GM19397 (cell line): ENCODE measurements around the gene NPEPPS.
"Not testable (repeated sequence)": the region's sequence is repeated elsewhere in the genome, so short reads cannot be mapped to it uniquely, and the experiment has no call there.

Experiments used
- ATAC-seq: cut with Tn5 transposase; IDR thresholded peaks from one replicate; pipeline ENCODE4 v1.9.1; 2021; ENCODE audit warnings: mild to moderate bottlenecking, moderate library complexity; ENCODE audit not compliant: unreplicated experiment

Gene NPEPPS, protein sequence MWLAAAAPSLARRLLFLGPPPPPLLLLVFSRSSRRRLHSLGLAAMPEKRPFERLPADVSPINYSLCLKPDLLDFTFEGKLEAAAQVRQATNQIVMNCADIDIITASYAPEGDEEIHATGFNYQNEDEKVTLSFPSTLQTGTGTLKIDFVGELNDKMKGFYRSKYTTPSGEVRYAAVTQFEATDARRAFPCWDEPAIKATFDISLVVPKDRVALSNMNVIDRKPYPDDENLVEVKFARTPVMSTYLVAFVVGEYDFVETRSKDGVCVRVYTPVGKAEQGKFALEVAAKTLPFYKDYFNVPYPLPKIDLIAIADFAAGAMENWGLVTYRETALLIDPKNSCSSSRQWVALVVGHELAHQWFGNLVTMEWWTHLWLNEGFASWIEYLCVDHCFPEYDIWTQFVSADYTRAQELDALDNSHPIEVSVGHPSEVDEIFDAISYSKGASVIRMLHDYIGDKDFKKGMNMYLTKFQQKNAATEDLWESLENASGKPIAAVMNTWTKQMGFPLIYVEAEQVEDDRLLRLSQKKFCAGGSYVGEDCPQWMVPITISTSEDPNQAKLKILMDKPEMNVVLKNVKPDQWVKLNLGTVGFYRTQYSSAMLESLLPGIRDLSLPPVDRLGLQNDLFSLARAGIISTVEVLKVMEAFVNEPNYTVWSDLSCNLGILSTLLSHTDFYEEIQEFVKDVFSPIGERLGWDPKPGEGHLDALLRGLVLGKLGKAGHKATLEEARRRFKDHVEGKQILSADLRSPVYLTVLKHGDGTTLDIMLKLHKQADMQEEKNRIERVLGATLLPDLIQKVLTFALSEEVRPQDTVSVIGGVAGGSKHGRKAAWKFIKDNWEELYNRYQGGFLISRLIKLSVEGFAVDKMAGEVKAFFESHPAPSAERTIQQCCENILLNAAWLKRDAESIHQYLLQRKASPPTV

DNA sequence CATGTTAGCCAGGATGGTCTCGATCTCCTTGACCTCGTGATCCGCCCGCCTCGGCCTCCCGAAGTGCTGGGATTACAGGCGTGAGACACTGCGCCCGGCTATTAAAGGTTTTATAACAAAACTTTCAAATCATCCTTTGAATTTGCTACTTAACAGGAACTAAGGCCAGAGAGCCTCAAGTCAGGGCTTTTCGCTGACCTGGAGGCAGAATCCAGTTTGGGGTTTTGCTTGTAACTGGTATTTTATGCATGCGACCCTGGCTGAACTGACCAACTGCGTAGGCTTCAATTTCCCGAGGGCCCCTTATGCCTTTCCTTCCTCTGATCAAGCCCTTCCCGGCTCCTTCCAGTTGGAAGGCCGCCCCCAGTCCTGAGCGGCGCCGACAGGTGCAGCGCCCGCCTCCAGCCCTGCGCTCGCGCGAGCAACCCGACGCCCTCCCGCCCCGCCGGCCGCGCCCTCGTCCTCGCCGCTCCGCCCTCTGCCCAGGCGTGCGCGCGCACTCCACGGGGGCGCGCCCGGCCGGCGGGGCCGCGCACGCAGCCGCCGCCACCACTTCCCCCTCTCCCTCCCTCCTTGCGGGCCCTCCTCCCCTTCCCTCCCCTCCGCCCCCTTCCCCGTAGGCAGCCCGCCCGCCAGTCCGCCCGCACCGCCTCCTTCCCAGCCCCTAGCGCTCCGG lies at the start of gene NPEPPS:
Gene NPEPPS (plus strand): TSS at position 552 of the 676 bp plus-strand sequence. CDS start 193 bp downstream, outside the sequence.
- ATAC-seq, result peak; percentile 85

DNA sequence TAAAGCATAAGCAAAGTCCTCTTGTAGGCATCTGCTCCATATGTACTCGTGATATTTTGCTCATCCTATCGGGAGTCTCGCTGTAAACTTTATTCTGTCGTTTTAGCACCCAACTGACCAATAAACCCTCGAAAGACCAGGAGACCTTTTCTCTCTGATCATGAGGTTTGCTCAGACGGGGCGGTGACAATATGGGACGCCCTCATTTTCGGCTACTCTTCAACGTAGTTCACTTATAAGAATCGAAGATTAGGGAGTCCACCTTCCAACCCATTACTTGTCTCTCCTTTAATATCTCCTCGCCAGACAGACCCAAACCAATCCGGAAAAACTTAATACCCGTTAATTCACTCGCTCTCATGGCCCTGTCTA lies 39.1 kb upstream of the NPEPPS start:
- not testable (repeated sequence) for ATAC-seq

DNA sequence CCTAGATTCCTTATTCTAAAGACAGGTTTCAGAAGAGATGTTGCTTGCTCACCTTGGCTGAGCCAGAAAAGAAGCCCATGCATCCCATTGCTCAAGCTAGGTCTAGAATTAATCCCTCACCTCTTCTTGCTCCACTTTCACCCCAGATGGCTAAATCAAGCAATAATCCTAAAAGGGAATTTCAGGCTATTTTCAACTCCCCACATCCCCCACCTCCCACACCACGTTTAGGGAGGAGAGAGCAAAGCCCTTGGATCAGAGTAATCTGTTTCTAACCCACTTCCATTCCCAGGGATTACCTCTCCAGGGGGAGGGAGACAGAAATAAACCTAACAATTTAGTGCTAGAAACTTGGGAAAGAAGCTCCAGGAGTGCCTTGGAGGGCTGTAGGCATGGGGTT lies 31.8 kb upstream of the NPEPPS start:
- not testable (repeated sequence) for ATAC-seq

DNA sequence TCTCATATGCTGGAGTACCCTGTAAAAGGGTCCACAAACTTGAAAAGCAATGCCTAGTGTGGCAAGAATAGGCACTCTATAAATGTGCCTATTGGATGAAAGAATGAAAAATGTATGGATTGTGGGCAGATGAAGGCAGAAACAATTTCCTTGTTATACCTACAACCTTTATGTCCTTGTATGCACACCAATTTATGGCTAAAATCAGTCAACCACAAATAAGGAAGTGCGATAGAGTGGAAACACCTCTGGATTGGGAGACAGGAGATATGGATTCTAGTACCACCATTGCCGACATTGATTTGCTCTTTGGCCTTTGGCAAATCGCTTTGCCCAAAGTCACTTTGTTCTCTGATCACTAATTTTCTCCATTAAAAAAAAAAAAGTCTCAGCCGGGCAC lies 31.4 kb upstream of the NPEPPS start:
- ATAC-seq, result not testable (repeated sequence)

DNA sequence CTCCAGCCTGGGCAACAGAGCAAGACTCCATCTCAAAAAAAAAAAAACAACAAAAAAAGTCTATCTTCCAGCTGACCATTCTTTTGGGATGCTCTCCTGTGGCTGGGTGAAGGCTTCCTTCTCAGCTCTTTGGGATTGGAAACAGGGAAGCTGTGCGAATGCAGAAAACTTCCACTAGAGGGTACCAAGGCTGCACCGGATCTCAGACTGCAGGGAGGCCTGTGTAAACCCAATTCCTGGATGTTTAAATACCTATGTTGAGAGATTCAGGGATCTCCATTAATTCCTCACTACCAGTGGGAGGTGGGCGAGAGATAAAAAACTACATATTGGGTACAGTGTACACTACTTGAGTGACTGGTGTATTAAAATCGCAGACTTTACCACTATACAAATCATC lies 30.3 kb upstream of the NPEPPS start:
- ATAC-seq, result not testable (repeated sequence)

DNA sequence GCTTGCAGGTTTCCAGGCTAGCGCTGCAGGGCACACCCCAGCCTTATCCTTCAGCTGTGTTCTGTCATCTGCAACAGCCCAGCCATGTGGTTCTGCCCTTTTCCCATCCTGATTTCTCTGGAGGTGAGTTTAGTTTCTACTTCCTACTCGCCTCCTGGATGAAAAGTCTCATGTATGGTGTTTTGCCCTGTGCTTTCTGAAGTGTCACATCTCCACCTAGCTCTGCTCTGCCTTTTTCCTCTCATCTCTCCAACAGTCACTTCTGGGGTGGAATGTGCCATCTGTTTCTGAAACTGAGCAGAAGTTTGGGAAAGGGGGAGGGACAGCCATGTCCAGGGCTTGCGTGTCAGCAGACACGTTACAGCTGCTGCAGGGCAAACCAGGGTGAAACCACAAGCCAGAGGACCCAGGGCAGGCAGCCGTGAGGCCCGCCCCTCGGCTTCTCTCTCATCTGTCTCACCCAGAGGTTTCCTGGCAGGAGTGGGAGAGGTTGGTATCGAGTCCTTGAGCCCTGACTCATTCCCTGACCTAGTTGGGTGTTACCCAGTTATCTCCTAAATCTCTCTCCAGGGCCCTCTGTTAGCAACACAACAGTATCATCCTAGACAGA lies 28.7 kb upstream of the NPEPPS start:
- not testable (repeated sequence) for ATAC-seq

DNA sequence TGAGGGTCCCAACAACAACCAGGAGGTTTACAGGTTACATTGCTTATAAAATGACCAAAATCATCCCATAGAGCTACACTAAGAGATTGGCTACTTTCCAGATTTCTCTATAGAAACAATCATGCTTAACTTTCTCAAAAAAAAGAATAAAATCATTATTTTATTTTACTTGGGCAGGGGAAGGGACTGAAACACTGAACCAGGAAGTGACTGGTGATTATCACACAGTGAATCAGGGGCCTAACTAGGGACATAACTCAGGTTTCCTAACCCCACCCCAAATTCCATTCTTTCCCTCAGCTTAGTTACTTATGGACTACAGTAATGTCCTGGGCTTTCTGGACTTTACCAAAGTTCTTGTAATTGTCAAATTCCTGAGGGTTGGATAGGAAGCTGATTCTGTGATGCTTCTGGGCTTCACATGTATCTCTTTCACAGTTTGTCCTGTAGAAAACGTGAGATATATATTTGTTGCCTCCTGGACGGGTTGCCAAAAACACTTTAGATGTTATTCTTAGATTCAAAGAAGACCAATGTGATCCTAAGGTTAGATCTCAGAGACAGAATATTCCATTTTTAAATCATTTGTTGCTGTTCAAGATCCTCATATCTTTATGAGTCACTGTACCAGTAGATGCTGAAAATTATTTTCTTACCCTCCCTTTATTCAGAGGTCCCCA lies 28.0 kb upstream of the NPEPPS start:
- ATAC-seq, result not testable (repeated sequence)

DNA sequence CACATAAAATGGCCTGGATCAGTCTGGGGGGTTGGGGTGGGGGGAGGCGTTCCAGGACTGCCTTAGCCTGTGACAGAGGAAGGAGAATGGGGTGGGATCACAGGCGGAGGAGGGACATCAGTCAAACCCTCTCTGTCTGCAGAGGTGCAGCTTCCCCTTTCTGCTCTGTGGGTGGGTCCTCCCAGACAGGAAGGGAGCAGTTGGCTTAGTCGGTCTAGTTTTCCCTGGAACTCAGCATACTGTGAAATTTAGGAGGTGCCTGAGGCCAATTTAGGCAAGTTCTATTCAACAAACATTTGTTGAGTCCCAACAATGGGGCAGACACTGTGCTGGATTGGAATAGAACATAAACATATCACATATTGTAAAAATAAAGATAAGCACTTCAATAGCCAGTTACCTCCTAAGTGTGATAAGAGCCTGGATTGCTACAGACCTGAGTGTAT lies 19.2 kb upstream of the NPEPPS start:
- not testable (repeated sequence) for ATAC-seq

DNA sequence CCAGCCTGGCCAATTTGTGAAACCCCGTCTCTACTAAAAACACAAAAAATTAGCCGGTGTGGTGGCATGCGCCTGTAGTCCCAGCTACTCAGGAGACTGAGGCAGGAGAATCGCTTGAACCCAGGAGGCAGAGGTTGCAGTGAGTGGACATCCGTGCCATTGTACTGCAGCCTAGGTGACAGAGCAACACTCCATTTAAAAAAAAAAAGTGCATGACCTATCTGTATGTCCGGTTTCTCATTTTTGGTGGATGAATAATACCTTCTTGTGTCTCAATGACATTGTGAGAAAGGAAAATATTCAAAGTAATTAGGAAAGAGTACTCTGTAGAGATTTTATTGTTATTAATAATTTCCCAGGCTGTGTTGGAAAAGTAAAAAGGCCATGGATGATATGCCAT lies 17.6 kb upstream of the NPEPPS start:
- ATAC-seq, result not testable (repeated sequence)

DNA sequence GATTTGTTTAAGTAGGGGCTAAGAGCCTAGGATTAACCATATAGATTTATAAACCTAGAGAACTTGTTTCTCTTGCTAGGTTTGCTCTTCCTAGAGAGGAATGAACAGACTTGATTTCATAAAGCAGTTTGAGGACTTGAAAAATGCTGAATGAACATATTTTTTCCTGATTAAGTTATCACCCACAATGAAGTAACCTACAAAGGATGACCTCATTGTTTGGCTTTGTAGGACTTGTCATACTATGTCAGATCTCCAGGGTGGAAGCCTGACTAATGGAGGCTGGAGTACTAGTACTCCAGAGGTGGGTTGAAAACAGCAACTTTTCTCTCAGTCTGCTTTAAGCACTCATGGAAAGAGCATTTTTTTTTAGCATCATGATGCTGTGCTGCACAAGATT lies 12.0 kb upstream of the NPEPPS start:
- not testable (repeated sequence) for ATAC-seq

DNA sequence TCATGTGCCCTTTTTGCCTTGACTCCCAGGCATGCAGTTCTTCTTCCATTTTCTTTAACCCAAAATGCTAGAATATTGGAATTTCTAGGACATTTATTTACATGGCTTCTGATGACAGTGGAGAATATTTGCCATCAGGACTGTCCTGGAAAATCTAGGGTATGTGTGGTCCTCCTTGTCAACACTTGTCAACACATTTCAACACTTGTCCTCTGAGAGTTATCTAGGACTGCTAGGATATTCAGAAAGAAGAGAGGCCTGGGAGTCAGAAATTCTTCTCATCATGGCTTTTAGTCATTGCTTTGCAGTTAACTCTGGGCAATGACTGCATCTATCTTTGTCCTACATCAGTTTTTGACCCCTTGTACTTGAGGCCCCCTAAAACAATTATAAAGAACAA lies 11.5 kb upstream of the NPEPPS start:
- not testable (repeated sequence) for ATAC-seq

DNA sequence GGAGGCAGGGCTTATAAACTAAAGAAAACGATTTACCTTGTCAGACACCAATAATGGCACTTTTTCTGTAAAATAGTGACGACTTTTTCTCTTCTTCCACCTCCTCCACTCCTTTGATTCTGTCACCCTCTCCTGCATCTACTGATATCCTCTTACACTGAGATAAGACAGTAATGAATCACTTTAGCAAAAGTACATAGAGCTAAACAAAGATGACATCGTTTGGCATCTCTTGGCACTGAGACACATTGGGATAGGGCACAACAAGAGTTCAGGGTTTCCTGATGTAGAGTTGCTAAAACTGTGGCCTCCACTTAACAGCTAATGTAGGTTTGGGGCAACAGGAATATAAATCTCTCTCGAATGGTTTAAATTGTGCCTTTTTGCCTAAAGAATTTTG lies 10.6 kb upstream of the NPEPPS start:
- not testable (repeated sequence) for ATAC-seq

DNA sequence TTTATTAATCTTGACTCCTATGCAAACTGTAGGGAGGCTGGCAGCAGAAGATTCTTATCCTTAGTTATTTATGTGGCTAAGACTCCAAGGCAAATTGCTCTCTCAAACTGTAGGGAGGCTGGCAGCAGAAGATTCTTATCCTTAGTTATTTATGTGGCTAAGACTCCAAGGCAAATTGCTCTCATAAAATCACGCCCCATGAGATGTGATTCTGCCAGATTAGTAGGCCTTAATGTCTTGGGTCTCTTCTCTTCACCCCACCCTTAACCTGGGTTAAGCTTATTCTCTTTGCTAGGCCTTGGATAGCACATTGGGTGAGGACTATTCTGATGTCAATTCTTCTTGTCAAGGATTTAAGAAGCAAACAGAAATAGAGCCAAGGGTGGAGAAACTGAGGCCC lies 9.5 kb upstream of the NPEPPS start:
- ATAC-seq, result not testable (repeated sequence)

DNA sequence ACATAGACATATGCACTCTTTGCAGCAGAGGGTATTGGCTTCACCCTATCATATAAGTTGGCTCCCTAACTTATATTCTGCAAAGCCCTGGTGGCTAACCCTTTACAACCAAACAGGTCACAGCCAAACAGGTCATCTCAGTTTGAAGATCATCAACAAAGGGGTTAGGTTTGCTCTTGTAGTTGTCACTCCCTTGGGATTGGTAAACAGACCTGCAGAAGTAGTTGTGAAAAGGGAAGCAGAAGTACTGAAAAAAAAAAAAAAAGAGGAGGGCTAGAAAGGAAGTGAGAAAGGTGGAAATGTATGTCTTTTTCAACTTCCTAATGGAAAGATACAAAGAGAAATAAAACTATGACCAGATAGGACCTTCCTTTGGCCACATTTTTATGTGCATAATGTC lies 8.6 kb upstream of the NPEPPS start:
- not testable (repeated sequence) for ATAC-seq

DNA sequence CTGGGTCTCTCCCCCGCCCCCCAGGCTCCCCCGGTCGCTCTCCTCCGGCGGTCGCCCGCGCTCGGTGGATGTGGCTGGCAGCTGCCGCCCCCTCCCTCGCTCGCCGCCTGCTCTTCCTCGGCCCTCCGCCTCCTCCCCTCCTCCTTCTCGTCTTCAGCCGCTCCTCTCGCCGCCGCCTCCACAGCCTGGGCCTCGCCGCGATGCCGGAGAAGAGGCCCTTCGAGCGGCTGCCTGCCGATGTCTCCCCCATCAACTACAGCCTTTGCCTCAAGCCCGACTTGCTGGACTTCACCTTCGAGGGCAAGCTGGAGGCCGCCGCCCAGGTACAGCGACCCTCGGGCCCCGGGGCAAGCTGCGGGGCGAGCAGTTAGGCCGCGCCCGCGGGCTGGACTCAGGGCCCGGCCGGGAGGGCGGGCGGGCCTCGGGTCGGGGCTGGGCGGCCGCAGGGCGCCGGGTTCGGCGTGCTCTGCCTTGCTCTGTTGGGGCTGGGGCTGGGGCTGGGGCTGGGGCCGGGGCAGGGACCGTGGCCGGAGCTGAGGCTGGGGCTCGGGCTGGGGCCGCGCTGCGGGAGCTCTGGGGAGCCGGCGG lies 419 bp downstream of the NPEPPS start:
- ATAC-seq, result peak; percentile 38

DNA sequence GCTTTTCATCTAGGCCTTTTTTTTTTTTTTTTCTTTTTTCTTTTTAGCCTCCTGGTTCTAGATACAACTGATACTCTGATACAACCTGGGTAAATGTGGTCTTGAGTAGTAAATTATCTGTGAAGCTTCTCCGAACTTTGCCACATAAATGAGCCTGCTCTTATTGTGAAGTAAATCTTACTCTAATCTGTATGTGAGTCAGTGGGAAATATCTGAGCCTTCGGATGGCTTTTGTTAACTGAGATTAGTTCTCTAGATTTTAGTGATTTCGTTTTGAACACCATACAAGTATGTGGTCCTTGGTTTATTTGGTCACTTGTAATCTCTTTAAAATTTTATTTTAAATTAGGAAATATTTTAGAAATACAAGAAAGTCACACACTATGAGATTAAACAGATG lies 8.2 kb downstream of the NPEPPS start:
- ATAC-seq, result not testable (repeated sequence)

DNA sequence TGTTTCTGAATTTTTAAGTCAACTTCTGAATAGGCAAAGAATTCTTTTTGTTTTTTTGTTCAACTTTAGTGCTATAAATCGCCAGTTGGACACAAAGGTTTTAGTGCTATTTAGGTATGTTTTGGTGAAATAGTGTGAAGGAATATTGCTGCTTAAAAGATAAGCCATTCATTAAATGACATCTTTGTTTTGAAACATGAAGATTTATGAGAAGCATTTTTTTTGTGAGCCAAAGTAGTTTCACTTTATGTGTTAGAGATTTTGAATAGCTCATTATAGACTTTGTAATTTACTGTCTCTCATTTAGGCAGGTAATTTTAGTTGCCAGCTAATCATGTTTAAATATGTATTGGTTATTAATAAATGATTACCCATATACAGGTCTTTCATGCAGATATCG lies 10.8 kb downstream of the NPEPPS start:
- not testable (repeated sequence) for ATAC-seq

DNA sequence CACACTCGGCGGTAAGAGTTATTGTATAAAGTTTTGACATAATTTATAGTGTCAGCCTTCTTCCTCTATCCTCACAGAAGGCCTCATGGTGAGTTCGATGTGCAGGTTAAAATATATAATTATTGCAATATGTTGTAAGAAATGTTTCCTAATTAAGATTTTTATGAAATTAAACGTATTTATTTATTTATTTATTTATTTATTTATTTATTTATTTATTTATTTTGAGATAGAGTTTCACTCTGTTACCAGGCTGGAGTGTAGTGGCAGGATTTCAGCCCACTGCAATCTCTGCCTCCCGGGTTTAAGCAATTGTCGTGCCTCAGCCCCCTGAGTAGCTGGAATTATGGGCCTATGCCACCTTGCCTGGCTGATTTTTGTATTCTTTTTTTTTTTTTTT lies 13.4 kb downstream of the NPEPPS start:
- not testable (repeated sequence) for ATAC-seq

DNA sequence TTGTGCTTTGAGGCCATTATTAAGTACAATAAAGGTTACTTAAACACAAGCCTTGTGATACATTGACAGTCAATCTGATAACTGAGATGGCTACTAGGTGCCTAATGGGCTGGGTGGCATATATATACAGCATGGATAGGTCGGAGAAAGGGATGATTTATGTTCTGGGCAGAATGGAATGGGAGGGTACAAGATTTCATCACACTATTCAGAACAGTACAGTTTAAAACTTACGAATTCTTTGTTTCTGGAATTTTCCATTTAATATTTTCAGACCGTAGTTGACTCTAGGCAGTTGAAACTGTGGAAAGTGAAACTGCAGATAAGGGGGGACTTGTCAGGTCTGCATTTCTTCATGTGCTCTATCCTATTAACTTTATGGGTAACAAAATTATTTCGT lies 23.8 kb downstream of the NPEPPS start:
- not testable (repeated sequence) for ATAC-seq

DNA sequence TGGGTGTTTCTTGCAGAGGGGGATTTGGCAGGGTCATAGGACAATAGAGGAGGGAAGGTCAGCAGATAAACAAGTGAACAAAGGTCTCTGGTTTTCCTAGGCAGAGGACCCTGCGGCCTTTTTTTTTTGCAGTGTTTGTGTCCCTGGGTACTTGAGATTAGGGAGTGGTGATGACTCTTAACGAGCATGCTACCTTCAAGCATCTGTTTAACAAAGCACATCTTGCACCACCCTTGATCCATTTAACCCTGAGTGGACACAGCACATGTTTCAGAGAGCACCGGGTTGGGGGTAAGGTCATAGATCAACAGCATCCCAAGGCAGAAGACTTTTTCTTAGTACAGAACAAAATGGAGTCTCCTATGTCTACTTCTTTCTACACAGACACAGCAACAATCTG lies 25.2 kb downstream of the NPEPPS start:
- not testable (repeated sequence) for ATAC-seq
